Calu3 (cell line): ENCODE measurements around the gene LZTR1. TPM values are rescaled to one million over a fixed set of nuclear protein-coding genes. Genes with fewer than 3 reads are reported as not detected.

Experiments used
- BruUV-seq: library from RNA; stranded (reverse); fragments of 400-500 nt; replicated peaks from 2 replicates; lab custom pipeline; 2021; lab: Mats Ljungman, UMichigan
- CTCF ChIA-PET: fragments of 300-600 bp; sonication (Branson Sonifier 250); formaldehyde crosslinking; loops from one replicate; lab custom pipeline; 2022; ENCODE audit warnings: antibody characterized with exemption; lab: Charles Lee
- DNase-seq: peaks from one replicate; pipeline ENCODE4 v3.0.0; 2022
- H3K27ac Mint-ChIP-seq: one replicate; pipeline ENCODE4 v1.8.0; 2022; ENCODE audit warnings: mixed read lengths; ENCODE audit not compliant: unreplicated experiment
- H3K27me3 Mint-ChIP-seq: one replicate; pipeline ENCODE4 v1.8.0; 2022; ENCODE audit warnings: mixed read lengths; ENCODE audit not compliant: unreplicated experiment
- H3K36me3 Mint-ChIP-seq: one replicate; pipeline ENCODE4 v1.8.0; 2022; ENCODE audit warnings: mild to moderate bottlenecking, moderate library complexity, mixed read lengths; ENCODE audit not compliant: insufficient read depth, unreplicated experiment
- H3K4me1 Mint-ChIP-seq: one replicate; pipeline ENCODE4 v1.8.0; 2022; ENCODE audit warnings: mild to moderate bottlenecking, low read depth, mixed read lengths; ENCODE audit not compliant: unreplicated experiment
- H3K4me3 Mint-ChIP-seq: one replicate; pipeline ENCODE4 v1.8.0; 2022; ENCODE audit warnings: mild to moderate bottlenecking, low read depth, moderate library complexity, mixed read lengths; ENCODE audit not compliant: unreplicated experiment
- H3K9me3 Mint-ChIP-seq: one replicate; pipeline ENCODE4 v1.8.0; 2022; ENCODE audit warnings: low read depth, mixed read lengths; ENCODE audit not compliant: unreplicated experiment
- CTCF ChIP-seq: fragments of 200-600 bp; IDR thresholded peaks from one replicate; pipeline ENCODE4 v1.8.0; 2022; ENCODE audit warnings: antibody characterized with exemption; ENCODE audit not compliant: unreplicated experiment
- intact Hi-C: fragments of 100-400 bp; cut with micrococcal nuclease; formaldehyde crosslinking; loops from one replicate; pipeline ENCODE4 v1.10.0; 2022; ENCODE audit not compliant: unreplicated experiment
- total RNA-seq: library from RNA; stranded (reverse); gene quantifications from 2 replicates; pipeline ENCODE4 v1.2.3, GENCODE V29; 2022

LZTR1 gene
- total RNA-seq, 1 experiment from 2014 or later, result 55.4 TPM

GRCh38 chr22:20945578-20945934 lies 36.5 kb upstream of the LZTR1 start:
- Mint-ChIP-seq H3K36me3 (peaks cover 48% of the 10 kb centered on the region), H3K27ac (peak overlapping the region; percentile 4), H3K9me3 (no peaks in the 10 kb centered on the region), H3K4me1 (peaks cover 49% of the 10 kb centered on the region), H3K27me3 (no peaks in the 10 kb centered on the region), H3K4me3 (no peak overlapping the region)
- no peak for TF ChIP-seq CTCF
- intact Hi-C loops, result no loop called here
- CTCF ChIA-PET, result no interaction called here
- no peak for DNase-seq
- no TSS peak for BruUV-seq

- no peaks in the 10 kb centered on the region for H3K27me3 Mint-ChIP-seq
- no peak overlapping the region for H3K4me3 Mint-ChIP-seq
- peaks cover 53% of the 10 kb centered on the region for H3K36me3 Mint-ChIP-seq
- no peaks in the 10 kb centered on the region for H3K9me3 Mint-ChIP-seq
- CTCF ChIA-PET, result interaction anchor here (1.1 kb wide), 1 partner anchor 11 kb away, joined by 3 read pairs; no protein-coding TSS in a partner anchor
- no peak for TF ChIP-seq CTCF
- BruUV-seq, result no TSS peak
- peaks cover 49% of the 10 kb centered on the region for H3K4me1 Mint-ChIP-seq
- peak overlapping the region; percentile 4 for H3K27ac Mint-ChIP-seq
- intact Hi-C loops, result no loop called here
- DNase-seq, result no peak
Measured at GRCh38 chr22:20946080-20946986, 35.8 kb upstream of the LZTR1 start.

- Mint-ChIP-seq H3K4me1 (peaks cover 56% of the 10 kb centered on the region), H3K27ac (no peak overlapping the region), H3K9me3 (no peaks in the 10 kb centered on the region), H3K4me3 (no peak overlapping the region), H3K27me3 (no peaks in the 10 kb centered on the region), H3K36me3 (peaks cover 56% of the 10 kb centered on the region)
- BruUV-seq, result no TSS peak
- CTCF ChIA-PET, result interaction anchor here (1.1 kb wide), 1 partner anchor 10 kb away, joined by 3 read pairs; no protein-coding TSS in a partner anchor
- intact Hi-C loops, result no loop called here
- DNase-seq, result no peak
- TF ChIP-seq CTCF, result no peak
Measured at GRCh38 chr22:20946991-20947390, 35.1 kb upstream of the LZTR1 start.

GRCh38 chr22:20948450-20948849 lies 33.6 kb upstream of the LZTR1 start:
- no peak overlapping the region for H3K27ac Mint-ChIP-seq
- BruUV-seq, result no TSS peak
- H3K36me3 Mint-ChIP-seq, result peaks cover 59% of the 10 kb centered on the region

More at GRCh38 chr22:20948450-20948849, 33.6 kb upstream of the LZTR1 start:
- intact Hi-C loops, result no loop called here
- CTCF ChIA-PET, result interaction anchor here (0.6 kb wide), 1 partner anchor 25 kb away, joined by 3 read pairs; no protein-coding TSS in a partner anchor
- no peak for DNase-seq
- no peak overlapping the region for H3K4me3 Mint-ChIP-seq
- H3K27me3 Mint-ChIP-seq, result no peaks in the 10 kb centered on the region
- H3K9me3 Mint-ChIP-seq, result no peaks in the 10 kb centered on the region
- TF ChIP-seq CTCF, result no peak
- H3K4me1 Mint-ChIP-seq, result peaks cover 68% of the 10 kb centered on the region
